HG02571 (cell line): ENCODE measurements around the gene N4BP3.

Source experiments
- ATAC-seq: cut with Tn5 transposase; IDR thresholded peaks from one replicate; pipeline ENCODE4 v1.9.1; 2021; ENCODE audit warnings: mild to moderate bottlenecking, moderate library complexity; ENCODE audit not compliant: unreplicated experiment

Gene N4BP3

DNA sequence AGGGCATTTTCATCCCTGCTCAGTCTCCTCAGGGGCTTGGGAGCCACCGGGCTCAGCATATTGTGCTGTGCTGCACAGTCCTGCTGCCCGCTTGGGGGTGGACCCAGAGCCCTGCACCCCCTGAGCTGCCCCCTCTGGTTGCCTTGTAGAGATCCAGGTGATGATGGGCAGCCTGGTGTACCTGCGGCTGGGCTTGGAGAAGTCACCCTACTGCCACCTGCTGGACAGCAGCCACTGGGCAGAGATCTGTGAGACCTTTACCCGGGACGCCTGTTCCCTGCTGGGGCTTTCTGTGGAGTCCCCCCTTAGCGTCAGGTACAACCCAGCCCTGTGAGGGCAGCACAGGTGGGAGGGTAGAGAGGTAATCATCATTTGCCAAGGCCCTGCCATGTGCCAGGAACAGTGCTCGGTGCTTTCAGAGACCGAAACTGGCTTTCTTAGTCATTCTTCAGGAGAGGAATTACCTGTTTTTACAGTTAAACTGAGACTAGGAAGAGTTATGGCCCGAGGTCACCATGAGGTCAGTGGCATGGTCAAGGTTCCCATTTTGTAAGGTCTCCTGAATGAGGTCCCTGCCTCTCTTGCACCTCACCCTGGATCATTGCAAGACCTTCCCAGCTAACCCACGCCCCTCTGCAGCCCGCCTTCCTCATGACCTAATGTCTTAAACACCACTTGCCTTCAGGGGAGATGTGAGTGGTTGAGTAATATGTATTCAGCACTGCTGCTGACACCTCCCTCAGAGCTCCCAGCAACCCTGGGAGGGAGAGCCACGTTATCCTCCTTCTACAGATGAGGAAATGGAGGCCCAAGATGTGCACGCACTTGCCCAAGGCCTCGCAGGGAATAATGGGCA, 32.9 kb downstream of the N4BP3 start:
- ATAC-seq = peak; percentile 68

DNA sequence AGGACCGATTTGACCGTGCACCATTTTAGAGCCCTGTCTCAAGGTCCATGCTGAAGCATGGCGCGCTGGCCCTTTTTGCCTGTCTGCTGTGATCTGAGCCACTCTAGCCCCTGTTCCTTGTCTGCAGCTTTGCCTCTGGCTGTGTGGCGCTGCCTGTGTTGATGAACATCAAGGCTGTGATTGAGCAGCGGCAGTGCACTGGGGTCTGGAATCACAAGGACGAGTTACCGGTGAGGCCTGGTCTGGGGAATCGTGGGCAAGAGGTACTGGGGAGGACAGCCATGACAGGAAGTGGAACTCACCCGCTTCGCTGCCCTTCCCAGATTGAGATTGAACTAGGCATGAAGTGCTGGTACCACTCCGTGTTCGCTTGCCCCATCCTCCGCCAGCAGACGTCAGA, 34.1 kb downstream of the N4BP3 start:
- no peak for ATAC-seq

DNA sequence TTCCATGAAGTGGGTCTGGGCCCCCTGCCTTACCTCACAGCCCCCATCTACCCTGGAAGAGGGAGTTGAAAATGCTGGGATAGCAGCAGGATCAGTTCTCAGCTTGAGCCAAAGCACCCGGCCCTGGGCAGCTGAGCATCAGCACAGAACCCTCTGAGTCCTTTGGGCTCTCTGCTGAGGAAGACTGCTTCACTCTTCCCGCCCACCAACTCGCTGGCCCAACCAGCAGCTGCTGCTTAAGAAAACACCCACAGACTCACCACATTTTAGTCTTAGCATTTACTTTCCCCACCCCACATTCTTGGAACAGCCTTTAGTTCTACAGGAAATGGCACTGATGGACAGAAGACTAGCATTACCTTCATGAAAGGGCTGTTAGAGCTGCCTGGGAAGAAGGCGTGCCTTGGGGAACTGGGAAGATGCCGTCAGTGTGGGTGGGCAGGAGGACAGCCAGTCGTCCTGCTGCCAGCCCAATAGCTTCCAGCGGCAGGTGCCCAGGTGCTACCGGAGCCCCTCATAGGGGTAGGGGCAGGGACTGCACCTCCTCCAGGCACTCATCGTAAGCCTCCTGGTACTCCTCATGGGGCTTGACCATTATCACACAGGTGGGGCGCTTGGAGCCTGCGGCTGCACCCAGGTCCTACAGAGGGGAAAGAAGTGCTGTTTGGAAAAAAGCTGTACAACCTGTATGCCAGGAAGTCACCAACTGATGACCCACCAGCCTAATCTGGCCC, 36.0 kb downstream of the N4BP3 start:
- ATAC-seq = no peak

GRCh38 chr5:178150977-178151734, 37.8 kb downstream of the N4BP3 start:
- no peak for ATAC-seq

DNA sequence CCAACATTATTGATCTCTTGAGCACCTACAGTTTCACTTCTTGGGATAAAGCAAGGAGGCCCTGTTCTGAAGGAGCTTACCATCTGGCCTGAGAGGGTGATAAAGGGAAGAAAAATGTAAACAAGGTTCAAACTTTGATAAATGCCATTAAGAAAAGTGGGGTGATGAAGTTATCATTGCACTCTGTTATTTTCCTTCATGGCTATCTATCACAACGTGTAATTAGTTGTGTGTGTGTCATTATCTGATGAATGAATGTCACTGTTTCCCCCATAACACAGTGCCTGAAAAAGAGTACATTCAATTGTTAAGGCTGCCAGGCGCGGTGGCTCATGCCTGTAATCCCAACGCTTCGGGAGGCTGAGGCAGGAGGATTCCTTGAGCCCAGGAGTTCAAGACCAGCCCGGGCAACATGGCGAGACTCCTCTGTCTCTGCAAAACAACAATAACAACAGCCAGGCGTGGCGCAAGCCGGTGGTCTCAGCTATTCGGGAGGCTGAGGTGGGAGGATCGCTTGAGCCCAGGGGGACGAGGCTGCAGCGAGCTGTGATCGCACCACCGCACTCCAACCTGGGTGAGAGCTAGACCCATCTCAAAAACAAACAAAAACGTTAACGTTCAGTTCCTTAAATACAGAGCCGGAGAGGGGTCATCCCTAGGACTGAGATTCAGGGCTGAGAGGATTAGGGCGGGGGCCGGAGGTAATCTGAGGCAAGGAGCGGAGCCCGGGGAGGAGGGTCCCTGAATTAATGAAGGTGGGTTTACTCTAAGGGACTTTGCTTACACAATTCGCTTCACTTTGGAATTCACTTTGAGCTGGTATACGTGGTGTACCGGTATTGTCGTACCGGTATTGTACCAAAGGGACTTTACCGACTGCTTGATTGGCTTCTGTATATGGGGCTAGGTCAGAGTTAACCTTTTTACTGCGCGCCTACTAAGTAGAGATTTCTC, 39.4 kb downstream of the N4BP3 start:
- no peak for ATAC-seq

GRCh38 chr5:178153530-178154340, 40.4 kb downstream of the N4BP3 start, which contains the start of gene NHP2:
TSS of gene NHP2 (minus strand) at chr5:178153885. CDS start at chr5:178153817, 68 bp downstream.
- peak; percentile 98 for ATAC-seq

DNA sequence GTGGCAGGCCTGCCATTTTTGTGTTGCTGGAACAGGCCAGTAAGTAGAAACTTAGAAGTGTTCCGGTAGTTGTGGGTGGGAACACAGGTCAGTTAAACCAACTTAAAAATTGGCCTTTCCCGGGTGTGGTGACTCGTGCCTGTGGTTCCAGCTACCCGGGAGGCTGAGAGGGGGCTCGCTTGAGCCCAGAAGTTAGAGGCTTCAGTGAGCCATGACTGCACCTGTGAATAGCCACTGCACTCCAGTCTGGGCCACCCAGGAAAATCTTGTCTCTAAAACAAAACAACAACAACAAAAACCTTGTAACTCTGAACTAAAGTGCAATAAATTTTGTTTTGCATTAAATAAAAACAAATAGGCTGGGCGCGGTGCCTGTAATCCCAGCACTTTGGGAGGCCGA, 41.7 kb downstream of the N4BP3 start:
- ATAC-seq = no peak

DNA sequence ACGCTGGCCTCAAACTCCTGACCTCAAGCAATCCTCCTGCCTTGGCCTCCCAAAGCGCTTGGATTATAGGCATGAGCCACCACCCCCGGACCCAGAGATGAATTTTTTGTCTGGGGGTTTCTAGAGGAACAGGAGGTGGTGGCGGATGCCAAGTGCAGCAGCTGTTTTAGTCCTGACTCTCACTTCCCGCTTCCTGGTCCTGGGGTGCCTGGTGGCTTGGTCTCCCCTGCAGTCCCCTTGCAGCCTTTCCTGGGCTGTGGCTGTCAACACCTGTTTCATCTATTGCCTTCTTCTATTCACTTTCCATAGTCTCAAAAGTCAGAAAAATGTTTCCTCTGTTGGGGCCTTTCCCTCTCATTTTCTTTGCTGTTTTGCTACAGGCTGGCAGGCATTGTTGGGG, 46.8 kb downstream of the N4BP3 start:
- no peak for ATAC-seq

DNA sequence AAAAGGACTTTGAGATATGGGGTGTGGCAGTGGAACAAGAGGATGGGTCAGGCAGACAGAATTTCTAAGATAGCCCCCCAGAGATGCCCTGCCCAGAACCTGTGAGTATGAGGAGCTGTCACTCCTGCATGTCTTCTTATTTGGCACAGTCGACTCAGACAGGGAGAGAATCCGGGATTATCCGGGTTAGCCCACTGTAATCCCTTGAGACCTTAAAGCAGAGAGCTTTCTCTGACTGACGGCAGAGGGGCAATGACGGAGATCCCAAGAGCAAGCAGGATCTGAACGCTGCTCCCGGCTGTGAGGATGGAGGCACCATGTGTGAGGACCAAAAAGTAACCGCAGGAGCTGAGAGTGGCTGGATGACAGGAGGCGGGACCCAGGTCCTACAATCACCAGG, 49.1 kb downstream of the N4BP3 start:
- ATAC-seq = no peak

- ATAC-seq = peak; percentile 84
These were observed 50.7 kb downstream of the N4BP3 start for GRCh38 chr5:178163772-178164735.

DNA sequence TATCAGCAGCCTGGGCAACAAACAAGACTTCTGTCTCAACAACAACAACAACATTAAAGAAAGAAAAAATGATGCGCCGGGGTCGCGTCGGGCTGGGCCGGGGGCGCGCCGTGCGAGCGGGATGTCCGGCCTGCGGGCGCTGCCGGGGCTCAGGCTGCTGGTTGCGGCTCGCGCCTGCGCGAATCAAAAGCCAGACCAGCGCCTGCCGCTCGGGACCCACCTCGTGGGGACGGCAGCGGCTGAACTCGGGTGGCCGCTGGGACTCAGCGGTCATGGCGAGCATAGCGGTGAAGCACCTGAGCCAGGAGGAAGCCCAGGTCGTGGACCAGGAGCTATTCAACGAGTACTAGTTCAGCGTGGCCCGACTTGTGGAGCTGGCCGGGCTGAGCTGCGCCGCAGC, 52.2 kb downstream of the N4BP3 start:
- ATAC-seq = no peak

DNA sequence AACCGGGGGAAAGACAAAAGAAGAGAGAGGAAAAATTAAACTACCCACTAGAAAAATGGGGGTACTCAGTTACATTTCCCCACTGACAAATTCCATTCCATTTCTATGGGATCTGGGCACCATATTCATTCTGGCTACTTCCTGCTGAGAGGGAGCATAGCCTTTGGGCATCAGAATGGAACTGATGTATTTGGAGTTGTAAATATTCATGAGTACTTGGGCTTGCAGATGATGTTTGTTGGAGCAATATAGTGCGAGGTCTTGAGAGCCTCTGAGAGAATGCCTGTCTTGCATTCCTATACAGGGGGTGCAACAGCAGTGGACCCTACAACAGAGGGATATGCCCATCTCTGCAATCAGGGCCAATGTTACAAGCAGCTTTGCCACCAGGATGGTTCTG, 57.1 kb downstream of the N4BP3 start:
- no peak for ATAC-seq

- ATAC-seq = no peak
These were observed 61.1 kb downstream of the N4BP3 start for GRCh38 chr5:178174456-178174855.
